GM21367 (cell line): Measurements from ENCODE around the gene GORAB.

ENCODE experiments used
- ATAC-seq: cut with Tn5 transposase; IDR thresholded peaks from one replicate; pipeline ENCODE4 v1.9.1; 2021; ENCODE audit not compliant: unreplicated experiment

The GORAB gene

GRCh38 chr1:170537798-170538503 is 6.0 kb downstream of the GORAB start:
- no peak for ATAC-seq

- ATAC-seq, result no peak
These were observed 6.7 kb downstream of the GORAB start for GRCh38 chr1:170538687-170539086.

DNA sequence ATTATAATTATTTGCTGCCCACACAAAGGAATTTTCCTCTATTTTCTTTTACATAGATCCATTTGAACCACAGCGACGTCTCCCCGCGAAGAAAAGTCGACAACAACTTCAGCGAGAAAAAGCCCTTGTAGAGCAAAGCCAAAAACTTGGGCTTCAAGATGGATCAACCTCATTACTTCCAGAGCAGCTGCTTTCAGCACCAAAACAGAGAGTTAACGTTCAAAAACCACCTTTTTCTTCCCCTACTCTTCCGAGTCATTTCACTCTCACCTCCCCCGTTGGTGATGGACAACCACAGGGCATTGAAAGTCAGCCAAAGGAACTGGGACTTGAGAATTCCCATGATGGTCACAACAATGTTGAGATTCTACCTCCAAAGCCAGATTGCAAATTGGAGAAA is 7.2 kb downstream of the GORAB start:
- no peak for ATAC-seq

GRCh38 chr1:170544624-170545023 is 12.7 kb downstream of the GORAB start:
- no peak for ATAC-seq

DNA sequence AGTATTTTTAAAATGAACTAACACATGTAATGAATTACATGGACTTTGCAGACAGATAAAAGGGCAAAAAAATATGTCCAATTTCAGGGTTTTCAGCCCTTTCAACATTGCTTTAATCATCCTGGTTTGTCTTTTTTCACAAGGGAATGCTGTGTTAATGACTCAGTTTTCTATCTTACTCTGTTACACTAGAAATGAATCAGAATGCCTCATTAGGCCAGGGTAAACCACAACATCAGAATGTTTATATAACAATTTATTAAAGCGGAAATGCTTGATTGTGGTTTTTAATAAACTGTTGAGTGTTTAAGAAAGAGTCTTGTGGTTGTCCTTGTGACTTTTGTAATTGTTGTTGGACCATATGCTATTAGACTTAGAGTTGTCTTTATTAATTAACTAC is 13.5 kb downstream of the GORAB start:
- no peak for ATAC-seq

DNA sequence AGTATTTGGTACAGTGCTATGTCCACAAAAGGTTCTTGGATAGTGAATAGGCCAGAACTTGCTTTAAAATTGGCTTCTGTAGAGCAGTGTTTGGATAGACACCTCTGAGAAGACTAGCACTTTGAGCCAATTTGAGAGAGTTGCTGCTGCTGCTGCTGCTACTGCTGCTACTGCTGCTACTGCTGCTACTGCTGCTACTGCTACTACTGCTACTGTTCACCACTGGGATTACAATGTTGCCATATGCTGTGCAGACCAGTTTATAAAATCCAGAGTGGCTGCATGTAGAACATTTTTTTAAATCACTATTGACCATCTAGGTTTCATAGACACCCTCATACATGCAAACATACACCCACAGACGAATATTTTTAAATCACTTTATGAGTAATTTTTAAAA is 15.3 kb downstream of the GORAB start:
- ATAC-seq, result no peak

GRCh38 chr1:170548497-170548896 is 16.5 kb downstream of the GORAB start:
- no peak for ATAC-seq

- ATAC-seq, result no peak
These were observed 23.4 kb downstream of the GORAB start for GRCh38 chr1:170555370-170555769.

DNA sequence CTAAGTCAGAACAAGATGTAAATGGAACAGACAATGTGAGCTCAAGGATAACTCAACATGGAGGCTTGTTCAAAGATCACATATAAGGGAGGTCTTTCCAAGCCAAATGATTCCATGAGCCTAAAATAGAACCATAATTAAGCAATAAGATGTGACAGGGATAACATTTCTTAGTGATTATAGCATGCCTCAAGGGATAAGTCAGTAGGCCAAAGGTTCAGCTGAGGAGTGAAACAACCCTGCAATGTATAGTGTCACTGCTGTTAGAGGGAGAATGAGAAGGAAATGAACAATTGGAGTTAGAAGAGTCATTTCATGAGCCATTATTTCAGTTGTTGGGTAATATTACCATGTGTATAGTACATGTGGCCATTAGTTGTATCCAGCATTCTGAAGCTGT is 25.0 kb downstream of the GORAB start:
- ATAC-seq, result no peak

- no peak for ATAC-seq
These were observed 26.8 kb downstream of the GORAB start for GRCh38 chr1:170558731-170559130.

- no peak for ATAC-seq
These were observed 27.2 kb downstream of the GORAB start for GRCh38 chr1:170559166-170559565.

DNA sequence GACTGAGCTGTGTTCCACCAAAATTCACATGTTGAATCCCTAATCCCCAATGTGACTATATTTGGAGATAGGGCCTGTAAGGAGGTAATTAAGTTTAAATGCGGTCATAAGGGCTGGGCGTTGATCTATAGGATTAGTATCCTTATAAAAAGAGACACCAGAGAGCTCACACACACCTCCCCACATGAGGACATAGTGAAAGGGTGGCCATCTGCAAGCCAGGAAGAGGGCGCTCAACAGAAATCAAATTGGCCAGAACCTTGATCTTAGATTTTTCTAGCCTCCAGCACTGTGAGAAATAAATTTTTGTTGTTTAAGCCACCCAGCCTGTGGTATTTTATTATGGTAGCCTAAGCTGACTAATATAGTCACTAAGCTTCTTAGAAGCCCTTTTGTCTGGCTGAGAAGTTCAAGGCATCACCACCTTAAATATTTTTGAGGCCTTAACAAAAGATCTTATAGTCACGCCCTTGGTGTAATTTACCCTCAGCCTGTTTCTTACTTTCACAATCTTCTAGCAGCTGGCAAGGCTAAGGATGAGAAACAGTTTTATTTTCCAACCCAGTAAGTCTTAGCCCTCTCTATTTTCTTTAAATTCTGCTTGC is 28.8 kb downstream of the GORAB start:
- no peak for ATAC-seq

- ATAC-seq, result peak; percentile 74
These were observed 30.8 kb downstream of the GORAB start for GRCh38 chr1:170562646-170563338.

GRCh38 chr1:170567214-170567613 is 35.2 kb downstream of the GORAB start:
- ATAC-seq, result no peak

- ATAC-seq, result no peak
These were observed 36.2 kb downstream of the GORAB start for GRCh38 chr1:170568197-170568596.

DNA sequence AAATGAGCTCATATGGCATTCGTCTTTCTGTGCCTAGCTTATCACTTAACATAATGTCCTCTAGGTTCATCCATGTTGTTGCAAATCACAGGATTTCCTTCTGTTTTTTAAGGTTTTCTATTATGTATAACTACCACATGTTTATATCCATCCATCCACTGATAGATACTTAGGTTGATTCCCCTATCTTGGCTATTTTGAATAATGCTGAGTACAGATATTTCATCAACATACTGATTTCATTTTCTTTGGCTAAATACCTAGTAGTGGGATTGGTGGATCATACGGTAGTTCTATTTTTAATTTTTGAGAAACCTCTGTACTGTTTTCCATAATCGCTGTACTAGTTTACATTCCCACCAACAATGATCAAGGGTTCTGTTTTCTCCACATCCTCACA is 45.0 kb downstream of the GORAB start:
- ATAC-seq, result no peak

DNA sequence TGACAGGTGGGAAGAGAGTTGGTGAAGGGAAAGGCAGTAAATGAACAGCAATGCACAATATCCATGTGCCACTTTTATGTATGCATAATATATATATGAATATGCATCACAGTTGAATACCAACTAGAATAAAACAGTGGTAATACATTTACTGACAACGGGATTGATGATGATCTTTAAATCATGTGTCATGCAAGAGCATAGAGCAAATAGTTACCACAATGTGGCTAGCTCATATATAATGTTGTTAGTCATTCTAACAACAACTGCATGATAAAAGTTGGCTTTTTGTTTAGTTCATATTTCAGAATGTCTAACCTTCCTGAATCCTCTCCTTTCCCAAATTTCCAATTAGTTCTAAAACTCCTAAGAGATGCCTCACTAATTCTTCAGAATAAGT is 46.4 kb downstream of the GORAB start:
- ATAC-seq, result no peak

DNA sequence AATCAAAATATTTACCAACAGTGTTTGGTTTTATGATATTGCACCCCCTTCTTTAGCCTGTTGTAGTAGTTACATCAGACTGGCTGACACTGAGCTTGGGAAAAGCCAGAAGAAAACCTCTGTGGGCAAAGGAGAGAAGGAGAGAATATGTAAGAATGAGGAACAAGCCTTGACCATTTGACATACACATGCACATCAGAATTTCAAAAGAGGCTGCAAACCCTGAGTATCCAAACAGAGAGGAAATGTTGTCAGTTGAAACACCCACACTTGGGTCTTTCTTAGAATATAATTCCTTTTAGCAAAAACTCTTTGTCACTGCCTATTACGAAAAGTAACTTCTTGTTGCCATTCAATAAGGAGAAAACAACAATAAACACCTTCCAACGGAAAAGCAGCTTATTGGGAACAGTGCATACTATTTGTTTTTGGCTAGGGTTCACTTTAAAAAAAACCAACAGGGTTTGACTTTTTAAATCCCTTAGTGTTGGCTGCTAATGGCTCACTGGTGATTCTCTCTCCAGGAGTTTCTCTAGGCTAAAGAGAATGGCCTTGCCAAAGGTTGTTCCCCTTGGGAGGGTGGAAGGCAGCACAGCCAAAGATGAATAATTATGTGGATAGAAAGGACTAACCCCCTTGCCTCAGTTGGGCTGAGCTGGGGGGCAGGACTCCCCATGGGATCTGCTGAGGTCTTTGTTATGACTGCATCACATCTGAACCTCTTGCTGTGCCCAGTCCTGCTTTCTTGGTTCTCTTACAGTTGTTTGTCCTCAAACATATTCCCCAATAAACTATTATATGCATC is 48.9 kb downstream of the GORAB start:
- no peak for ATAC-seq

DNA sequence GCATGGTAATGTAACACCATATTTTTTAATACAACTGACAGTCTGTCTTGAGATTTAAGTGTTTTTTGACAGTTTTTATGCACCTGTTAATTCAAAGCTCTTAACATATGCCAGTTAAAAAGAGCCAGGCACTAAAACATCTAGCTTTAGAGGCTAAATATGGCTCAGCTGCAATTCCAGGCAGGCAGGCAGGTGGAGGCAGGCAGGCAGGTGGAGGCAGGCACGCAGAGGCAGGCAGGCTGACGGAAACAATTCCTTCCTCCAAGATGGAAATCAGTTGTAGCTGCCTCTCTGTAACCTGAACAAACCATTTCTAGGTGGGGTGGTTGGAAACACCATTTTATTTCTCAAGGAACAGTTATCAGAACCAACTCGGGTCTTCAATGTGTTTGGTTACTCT is 51.2 kb downstream of the GORAB start:
- no peak for ATAC-seq

DNA sequence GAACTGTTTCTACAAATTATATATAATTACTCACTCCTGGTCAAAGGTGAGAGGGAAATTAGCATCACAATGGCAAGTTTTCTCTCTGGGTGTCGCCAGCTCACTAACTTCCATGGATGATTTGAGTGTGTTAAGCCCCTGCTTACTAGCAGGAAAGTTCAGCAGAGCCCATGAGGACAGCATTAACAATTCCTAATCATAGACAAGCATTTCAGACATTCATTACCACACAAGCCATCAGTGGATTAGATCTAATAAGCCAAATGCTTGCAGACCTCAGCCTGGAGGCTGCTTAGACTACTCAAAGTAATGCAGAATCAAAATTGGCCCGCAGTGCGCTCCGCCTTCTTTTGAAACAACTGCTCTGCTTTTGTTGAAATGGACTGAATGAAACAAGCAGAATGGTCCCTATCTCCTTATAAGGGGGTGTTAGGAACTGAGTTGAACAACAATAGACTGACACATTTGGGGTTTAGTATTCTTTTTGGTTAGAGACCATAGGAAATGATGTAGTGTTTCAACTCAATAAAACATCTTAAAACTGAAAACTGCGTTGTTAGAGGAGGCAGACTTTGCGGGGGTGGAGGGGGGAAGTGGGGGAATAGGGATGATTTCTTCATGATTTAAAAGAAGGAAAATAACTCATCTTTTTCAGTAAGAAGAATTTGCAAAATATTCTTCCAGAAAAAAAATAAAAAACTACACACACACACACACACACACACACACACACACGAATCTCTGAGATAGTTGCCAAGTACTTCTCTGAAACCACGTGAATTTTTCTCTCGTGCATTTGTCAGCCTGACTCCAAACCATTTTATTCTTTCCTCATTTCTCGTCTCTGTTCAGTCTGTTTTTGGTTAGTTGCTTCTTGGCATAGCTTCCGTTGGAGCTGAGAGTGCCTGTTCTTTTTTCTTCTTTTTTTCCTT is 54.6 kb downstream of the GORAB start:
- ATAC-seq, result no peak

DNA sequence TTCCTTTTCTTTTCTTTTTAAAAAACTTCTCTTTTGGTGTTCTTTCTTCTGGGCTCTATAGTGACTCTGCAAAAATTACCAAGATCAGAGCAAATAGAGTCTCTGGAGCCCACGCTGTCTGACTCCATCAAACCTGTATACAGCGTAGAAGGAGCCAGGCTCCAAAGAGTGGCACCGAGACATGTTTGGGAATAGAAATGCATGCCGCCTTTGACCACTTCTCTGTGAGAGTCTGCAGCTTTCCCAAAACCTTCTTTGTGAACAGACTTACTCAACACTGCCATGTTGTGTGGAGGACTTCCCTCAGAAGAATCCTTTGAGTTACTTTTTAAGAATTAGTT is 55.3 kb downstream of the GORAB start:
- no peak for ATAC-seq
